ENCODE measurements around the gene PRKCH. TPM values are rescaled to one million over a fixed set of nuclear protein-coding genes. Genes with fewer than 3 reads are reported as not detected.
A peak's percentile ranks its signal among the peaks of the same experiment; 100 is the strongest.

Gene PRKCH
- total and polyA plus RNA-seq, 10 of the 15 experiments (the other 5 are each of a cell fraction or from before 2014, with no cell fraction given) = 10.7 to 140 (median 33.2) TPM

DNA sequence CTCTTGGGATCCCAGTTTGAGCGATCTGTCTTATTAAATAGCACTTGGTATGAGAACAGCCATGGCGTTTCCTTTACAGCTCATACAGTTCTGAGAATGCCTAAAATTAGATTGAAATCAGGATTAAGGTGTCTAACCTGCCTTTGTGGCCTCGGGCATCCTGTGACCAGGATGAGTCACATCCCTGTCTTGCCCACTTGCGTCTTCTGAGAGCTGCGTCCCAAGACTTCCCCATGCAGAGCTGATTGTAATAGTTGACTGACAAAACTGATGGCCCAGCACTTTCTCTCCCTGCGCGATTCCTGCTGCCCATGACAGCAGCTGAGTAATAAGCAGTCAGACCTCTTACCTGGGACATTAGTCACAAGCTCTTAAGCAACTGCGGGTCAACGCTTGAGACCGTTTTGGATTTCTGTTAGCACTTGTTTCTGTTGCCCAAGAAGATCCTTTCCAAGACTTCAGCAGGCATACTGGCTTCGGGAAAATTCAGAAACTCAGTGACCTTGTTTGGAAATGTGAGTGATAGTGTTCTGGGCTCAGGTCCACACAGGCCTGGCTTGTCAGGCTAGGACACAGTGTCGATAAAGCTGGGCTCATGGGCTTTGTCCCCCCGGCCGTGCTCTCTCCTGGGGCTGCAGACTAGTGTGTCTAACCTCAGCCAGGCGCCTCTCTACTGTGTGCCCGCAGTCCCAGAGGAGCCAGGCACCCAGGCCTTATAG is 204.1 kb downstream of the PRKCH start:
- WGBS (ENCODE audit: insufficient coverage, insufficient replicate concordance, low lambda C conversion rate, missing lambda C conversion rate) = 33% methylated on average over 16 of the region's 16 CpGs
- Histone ChIP-seq H2AFZ (ENCODE audit: control insufficient read depth, low read depth, low read length) (no peak overlapping the region), H3K4me1 (ENCODE audit: control insufficient read depth, insufficient read depth, low read length) (peaks cover 15% of the 10 kb centered on the region), H3K9me3 (replicated peaks; ENCODE audit: control insufficient read depth, insufficient read depth, low read length) (no peaks in the 10 kb centered on the region; the same call in 2 of the 3 replicates), H3K9ac (ENCODE audit: control insufficient read depth, insufficient read depth, low read length) (no peak overlapping the region; the same call in 1 of the 2 replicates), H3K79me2 (ENCODE audit: control insufficient read depth, insufficient read depth, low read length) (no peaks in the 10 kb centered on the region), H3K36me3 (ENCODE audit: control insufficient read depth in 2 of 2, insufficient read depth in 2 of 2, low read length in 1 of 2) (peaks cover 12 to 22% of the 10 kb centered on the region in 2 experiments), H3K27me3 (replicated peaks in 1 of 2; ENCODE audit: control insufficient read depth in 2 of 2, insufficient read depth in 2 of 2, low read length in 1 of 2) (no peaks in the 10 kb centered on the region), H3K27ac (ENCODE audit: control insufficient read depth, insufficient read depth) (peak overlapping the region; percentile 60), H3K4me3 (peak overlapping the region; percentile 34; the same call in 1 of the 2 replicates), H4K20me1 (ENCODE audit: control insufficient read depth, insufficient read depth) (no peaks in the 10 kb centered on the region), H3K4me2 (ENCODE audit: control insufficient read depth, insufficient read depth) (peak overlapping the region; percentile 68)
- POLR2A ChIA-PET = interaction anchor here (1.3 to 1.6 kb wide), 3 partner anchors 22 to 224 kb away, joined by 3 to 7 read pairs (median 5); no protein-coding TSS in a partner anchor
- peak; percentile 88 for ATAC-seq
- RAD21 ChIA-PET (ENCODE audit: unreplicated experiment) = interaction anchor here (0.7 to 3.9 kb wide), 8 partner anchors 11 to 195 kb away, joined by 3 to 30 read pairs (median 6); no protein-coding TSS in a partner anchor
- intact Hi-C loops (cut with micrococcal nuclease; ENCODE audit: unreplicated experiment) (loop anchor here (2.0 kb wide), 1 partner anchor 137 kb away; no protein-coding TSS in a partner anchor), in situ Hi-C loops (cut with MboI) (no loop called here)
- DNase-seq (ENCODE audit: low read depth, low spot score) = peak; percentile 85
- no peak for FAIRE-seq
- SMC1A ChIA-PET (ENCODE audit: uncharacterized antibody, unreplicated experiment) = interaction anchor here (0.5 to 3.3 kb wide), 16 partner anchors 10 to 458 kb away, joined by 3 to 38 read pairs (median 4); partner anchors contain the start of gene SNAPC1
- CTCF ChIA-PET = interaction anchor here (0.5 to 2.5 kb wide), 9 partner anchors 13 to 601 kb away, joined by 3 to 17 read pairs (median 3); no protein-coding TSS in a partner anchor
- no TSS peak for BruUV-seq (replicated peaks)
- TF ChIP-seq, protein P1, sequence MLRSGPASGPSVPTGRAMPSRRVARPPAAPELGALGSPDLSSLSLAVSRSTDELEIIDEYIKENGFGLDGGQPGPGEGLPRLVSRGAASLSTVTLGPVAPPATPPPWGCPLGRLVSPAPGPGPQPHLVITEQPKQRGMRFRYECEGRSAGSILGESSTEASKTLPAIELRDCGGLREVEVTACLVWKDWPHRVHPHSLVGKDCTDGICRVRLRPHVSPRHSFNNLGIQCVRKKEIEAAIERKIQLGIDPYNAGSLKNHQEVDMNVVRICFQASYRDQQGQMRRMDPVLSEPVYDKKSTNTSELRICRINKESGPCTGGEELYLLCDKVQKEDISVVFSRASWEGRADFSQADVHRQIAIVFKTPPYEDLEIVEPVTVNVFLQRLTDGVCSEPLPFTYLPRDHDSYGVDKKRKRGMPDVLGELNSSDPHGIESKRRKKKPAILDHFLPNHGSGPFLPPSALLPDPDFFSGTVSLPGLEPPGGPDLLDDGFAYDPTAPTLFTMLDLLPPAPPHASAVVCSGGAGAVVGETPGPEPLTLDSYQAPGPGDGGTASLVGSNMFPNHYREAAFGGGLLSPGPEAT (IDR thresholded peaks at IDR 0.05; ENCODE audit: low read depth) = 0 out of 2 replicates have a peak, but pooled peaks have one; percentile 24
- TF ChIP-seq CHD1 (IDR thresholded peaks at IDR 0.05; ENCODE audit: low read depth, low read length) (no peak), STAT3 (IDR thresholded peaks at IDR 0.05; ENCODE audit: low read depth, low read length) (no peak), HDAC2 (IDR thresholded peaks at IDR 0.05) (no peak), MYC (IDR thresholded peaks at IDR 0.05; ENCODE audit: insufficient read depth, insufficient read length, insufficient replicate concordance, low read length, severe bottlenecking) (no peak), YY1 (IDR thresholded peaks at IDR 0.05; ENCODE audit: low read depth, low read length) (no peak), RB1 (IDR thresholded peaks at IDR 0.05; ENCODE audit: borderline replicate concordance) (no peak), PAX5 (IDR thresholded peaks at IDR 0.05; ENCODE audit: borderline replicate concordance, low read depth, low read length) (no peak), CREM (IDR thresholded peaks at IDR 0.05; ENCODE audit: low read depth) (peak; percentile 34; the same call in 1 of the 2 replicates), NR2F1 (conservative IDR thresholded peaks at IDR 0.05) (no peak), ETV6 (conservative IDR thresholded peaks at IDR 0.05 in 1 of 2, IDR thresholded peaks at IDR 0.05 in 1 of 2; ENCODE audit: borderline replicate concordance in 1 of 2, low read depth in 1 of 2) (peak in 1 of 2 experiments; percentile 31; a peak in 1 of 4 replicates), ASH2L (IDR thresholded peaks at IDR 0.05; ENCODE audit: borderline replicate concordance, low read depth) (no peak), MXI1 (IDR thresholded peaks at IDR 0.05; ENCODE audit: low read depth, low read length) (no peak), HDGF (IDR thresholded peaks at IDR 0.05) (no peak), MYB (IDR thresholded peaks at IDR 0.05; ENCODE audit: borderline replicate concordance, low read depth, low read length) (no peak)
- TF ChIP-seq, protein P2, sequence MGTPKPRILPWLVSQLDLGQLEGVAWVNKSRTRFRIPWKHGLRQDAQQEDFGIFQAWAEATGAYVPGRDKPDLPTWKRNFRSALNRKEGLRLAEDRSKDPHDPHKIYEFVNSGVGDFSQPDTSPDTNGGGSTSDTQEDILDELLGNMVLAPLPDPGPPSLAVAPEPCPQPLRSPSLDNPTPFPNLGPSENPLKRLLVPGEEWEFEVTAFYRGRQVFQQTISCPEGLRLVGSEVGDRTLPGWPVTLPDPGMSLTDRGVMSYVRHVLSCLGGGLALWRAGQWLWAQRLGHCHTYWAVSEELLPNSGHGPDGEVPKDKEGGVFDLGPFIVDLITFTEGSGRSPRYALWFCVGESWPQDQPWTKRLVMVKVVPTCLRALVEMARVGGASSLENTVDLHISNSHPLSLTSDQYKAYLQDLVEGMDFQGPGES (IDR thresholded peaks at IDR 0.05) = no peak
- TF ChIP-seq, protein P3, sequence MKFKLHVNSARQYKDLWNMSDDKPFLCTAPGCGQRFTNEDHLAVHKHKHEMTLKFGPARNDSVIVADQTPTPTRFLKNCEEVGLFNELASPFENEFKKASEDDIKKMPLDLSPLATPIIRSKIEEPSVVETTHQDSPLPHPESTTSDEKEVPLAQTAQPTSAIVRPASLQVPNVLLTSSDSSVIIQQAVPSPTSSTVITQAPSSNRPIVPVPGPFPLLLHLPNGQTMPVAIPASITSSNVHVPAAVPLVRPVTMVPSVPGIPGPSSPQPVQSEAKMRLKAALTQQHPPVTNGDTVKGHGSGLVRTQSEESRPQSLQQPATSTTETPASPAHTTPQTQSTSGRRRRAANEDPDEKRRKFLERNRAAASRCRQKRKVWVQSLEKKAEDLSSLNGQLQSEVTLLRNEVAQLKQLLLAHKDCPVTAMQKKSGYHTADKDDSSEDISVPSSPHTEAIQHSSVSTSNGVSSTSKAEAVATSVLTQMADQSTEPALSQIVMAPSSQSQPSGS (IDR thresholded peaks at IDR 0.05; ENCODE audit: low read length) = peak; percentile 82
- TF ChIP-seq, protein P4, sequence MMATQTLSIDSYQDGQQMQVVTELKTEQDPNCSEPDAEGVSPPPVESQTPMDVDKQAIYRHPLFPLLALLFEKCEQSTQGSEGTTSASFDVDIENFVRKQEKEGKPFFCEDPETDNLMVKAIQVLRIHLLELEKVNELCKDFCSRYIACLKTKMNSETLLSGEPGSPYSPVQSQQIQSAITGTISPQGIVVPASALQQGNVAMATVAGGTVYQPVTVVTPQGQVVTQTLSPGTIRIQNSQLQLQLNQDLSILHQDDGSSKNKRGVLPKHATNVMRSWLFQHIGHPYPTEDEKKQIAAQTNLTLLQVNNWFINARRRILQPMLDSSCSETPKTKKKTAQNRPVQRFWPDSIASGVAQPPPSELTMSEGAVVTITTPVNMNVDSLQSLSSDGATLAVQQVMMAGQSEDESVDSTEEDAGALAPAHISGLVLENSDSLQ (IDR thresholded peaks at IDR 0.05) = 0 out of 2 replicates have a peak, but pooled peaks have one; percentile 27

All from GM12878 (cell line).